H1 (cell line): ENCODE results near the gene MYH9. TPM values are rescaled to one million over a fixed set of nuclear protein-coding genes. Genes with fewer than 3 reads are reported as not detected.

Experiments
- CTCF ChIA-PET: fragments of 300-600 bp; sonication (Branson Sonifier 250); formaldehyde crosslinking; loops from one replicate; lab custom pipeline; 2021; ENCODE audit not compliant: partially characterized antibody; lab: Charles Lee
- POLR2A ChIA-PET: fragments of 300-600 bp; sonication (Branson Sonifier 250); formaldehyde crosslinking; loops from one replicate; lab custom pipeline; 2021; ENCODE audit warnings: inconsistent platforms; ENCODE audit not compliant: partially characterized antibody; lab: Charles Lee
- DNase-seq, 2 experiments: peaks; one replicate each; pipeline versions ENCODE4 v3.0.0 to v3.0.0-alpha.2; 2010 to 2022; ENCODE audit warnings: low spot score in 2 of 2, low read depth in 1 of 2, mixed read lengths in 1 of 2
- FAIRE-seq: peaks from 2 replicates; lab custom pipeline; 2011; peaks lifted over from hg19 to GRCh38; lab: Jason Lieb, UNC
- H2AFZ ChIP-seq: 2 replicates; pipeline ENCODE4 v1.8.1; 2012; ENCODE audit warnings: low read length, inconsistent platforms
- H2AK5ac ChIP-seq: 2 replicates; pipeline ENCODE4 v1.6.1; 2013; ENCODE audit warnings: low read depth, low read length
- H2BK120ac ChIP-seq: replicated peaks from 2 replicates; pipeline ENCODE3; 2013; ENCODE audit warnings: low read depth, low read length, inconsistent platforms
- H2BK12ac ChIP-seq: 2 replicates; pipeline ENCODE4 v1.6.1; 2013; ENCODE audit warnings: low read depth, low read length
- H2BK15ac ChIP-seq: 2 replicates; pipeline ENCODE4 v1.6.1; 2013; ENCODE audit warnings: low read length
- H2BK20ac ChIP-seq: 2 replicates; pipeline ENCODE4 v1.6.1; 2013; ENCODE audit warnings: low read length
- H2BK5ac ChIP-seq: 2 replicates; pipeline ENCODE4 v1.6.1; 2013; ENCODE audit warnings: low read depth, low read length
- H3K14ac ChIP-seq: 2 replicates; pipeline ENCODE4 v1.6.1; 2013; ENCODE audit warnings: inconsistent platforms; ENCODE audit not compliant: insufficient read length
- H3K18ac ChIP-seq: 2 replicates; pipeline ENCODE4 v1.6.1; 2013; ENCODE audit warnings: low read length; ENCODE audit errors: extremely low read depth
- H3K23ac ChIP-seq: 2 replicates; pipeline ENCODE4 v1.6.1; 2013; ENCODE audit warnings: inconsistent platforms; ENCODE audit not compliant: insufficient read length
- H3K23me2 ChIP-seq: 2 replicates; pipeline ENCODE4 v1.6.1; 2013; ENCODE audit warnings: low read depth, low read length
- H3K27ac ChIP-seq: 2 replicates; pipeline ENCODE4 v1.6.1; 2011; ENCODE audit warnings: low read depth, low read length, inconsistent platforms
- H3K27me3 ChIP-seq, 4 experiments: replicated peaks in 1 of 4; 1 replicate in 1 of 4; 2 replicates in 3 of 4; pipeline versions ENCODE4 v1.6.1 to v1.8.1; 2011 to 2013; ENCODE audit warnings: low read length in 3 of 4, mild to moderate bottlenecking in 3 of 4, inconsistent platforms in 2 of 4, mixed read lengths in 2 of 4, moderate library complexity in 1 of 4; ENCODE audit not compliant: control insufficient read depth in 3 of 4, insufficient read depth in 3 of 4; ENCODE audit errors: extremely low read depth in 1 of 4
- H3K36me3 ChIP-seq, 4 experiments: 2 replicates each; pipeline versions ENCODE4 v1.6.1 to v1.8.1; 2011 to 2013; ENCODE audit warnings: mild to moderate bottlenecking in 4 of 4, low read length in 3 of 4, moderate library complexity in 2 of 4, control low read depth in 1 of 4, inconsistent platforms in 1 of 4; ENCODE audit not compliant: insufficient read depth in 4 of 4, control insufficient read depth in 2 of 4
- H3K4ac ChIP-seq: replicated peaks from 2 replicates; pipeline ENCODE3; 2013; ENCODE audit warnings: low read length, low read depth, mixed read lengths, inconsistent platforms; ENCODE audit not compliant: insufficient read length
- H3K4me1 ChIP-seq, 4 experiments: replicated peaks in 1 of 4; 1 replicate in 1 of 4; 2 replicates in 3 of 4; pipeline versions ENCODE4 v1.6.1 to v1.8.1; 2011 to 2013; ENCODE audit warnings: low read length in 3 of 4, inconsistent platforms in 2 of 4, mixed read lengths in 1 of 4; ENCODE audit not compliant: insufficient read depth in 4 of 4, control insufficient read depth in 3 of 4
- H3K4me2 ChIP-seq, 2 experiments: 2 replicates each; pipeline versions ENCODE4 v1.6.1 to v1.8.1; 2011 to 2013; ENCODE audit warnings: low read depth in 2 of 2, low read length in 2 of 2, control low read depth in 1 of 2, inconsistent platforms in 1 of 2, mild to moderate bottlenecking in 1 of 2; ENCODE audit not compliant: insufficient read depth in 1 of 2
- H3K4me3 ChIP-seq, 4 experiments: fragments of 200-600, 300-600 bp in 1 of 4; sonication (generic), shearing (Covaris generic), sonication (Bioruptor Twin) in 1 of 4; 2 replicates each; pipeline versions ENCODE4 v1.5.1 to v1.8.1; 2011 to 2016; ENCODE audit warnings: low read length in 4 of 4, low read depth in 3 of 4, control low read depth in 2 of 4, inconsistent platforms in 2 of 4, mild to moderate bottlenecking in 2 of 4, mixed read lengths in 1 of 4, moderate library complexity in 1 of 4; ENCODE audit not compliant: insufficient read depth in 2 of 4; ENCODE audit errors: extremely low read depth in 1 of 4
- H3K56ac ChIP-seq: replicated peaks from 2 replicates; pipeline ENCODE3; 2013; ENCODE audit warnings: low read depth, mild to moderate bottlenecking, mixed read lengths, low read length, inconsistent platforms; ENCODE audit not compliant: insufficient read length
- H3K79me1 ChIP-seq: 2 replicates; pipeline ENCODE4 v1.6.1; 2013; ENCODE audit warnings: low read depth, low read length, control low read depth
- H3K79me2 ChIP-seq, 2 experiments: 2 replicates each; pipeline versions ENCODE4 v1.6.1 to v1.8.1; 2012 to 2013; ENCODE audit warnings: low read length in 2 of 2, mild to moderate bottlenecking in 2 of 2, inconsistent platforms in 1 of 2; ENCODE audit not compliant: insufficient read depth in 2 of 2, control insufficient read depth in 1 of 2
- H3K9ac ChIP-seq, 4 experiments: replicated peaks in 1 of 4; 1 replicate in 1 of 4; 2 replicates in 3 of 4; pipeline versions ENCODE4 v1.6.1 to v1.8.1; 2011 to 2013; ENCODE audit warnings: low read depth in 3 of 4, low read length in 3 of 4, control low read depth in 2 of 4, mild to moderate bottlenecking in 2 of 4, moderate library complexity in 2 of 4, inconsistent platforms in 1 of 4; ENCODE audit errors: extremely low read depth in 1 of 4
- H3K9me3 ChIP-seq, 2 experiments: 2 replicates each; pipeline versions ENCODE4 v1.6.1 to v1.8.1; 2012 to 2013; ENCODE audit warnings: mild to moderate bottlenecking in 2 of 2, moderate library complexity in 2 of 2, control low read depth in 1 of 2, inconsistent platforms in 1 of 2, low read depth in 1 of 2, low read length in 1 of 2, mixed read lengths in 1 of 2; ENCODE audit not compliant: insufficient read depth in 2 of 2
- H4K20me1 ChIP-seq, 2 experiments: replicated peaks in 1 of 2; 2 replicates each; pipeline versions ENCODE3 to v1.8.1; 2011 to 2013; ENCODE audit warnings: inconsistent platforms in 2 of 2, low read length in 2 of 2, mild to moderate bottlenecking in 1 of 2; ENCODE audit not compliant: insufficient read depth in 2 of 2, control insufficient read depth in 1 of 2
- H4K5ac ChIP-seq: 2 replicates; pipeline ENCODE4 v1.6.1; 2013; ENCODE audit warnings: low read length, low read depth, mixed read lengths, inconsistent platforms; ENCODE audit not compliant: insufficient read length
- H4K8ac ChIP-seq: 2 replicates; pipeline ENCODE4 v1.8.0; 2013; ENCODE audit warnings: mild to moderate bottlenecking, moderate library complexity, low read length, inconsistent platforms; ENCODE audit not compliant: insufficient read depth; ENCODE audit errors: extremely low read depth
- H4K91ac ChIP-seq: replicated peaks from 2 replicates; pipeline ENCODE3; 2013; ENCODE audit warnings: low read length, mixed read lengths, inconsistent platforms; ENCODE audit not compliant: insufficient read length
- CHD1 ChIP-seq: IDR thresholded peaks from 2 replicates; pipeline ENCODE4 v1.6.1; 2012; ENCODE audit warnings: low read depth, low read length, improper control_type of control experiment
- CTCF ChIP-seq, 3 experiments: IDR thresholded peaks; 1 replicate in 2 of 3; 2 replicates in 1 of 3; pipeline versions ENCODE4 v1.5.1 to v1.6.1; 2011; ENCODE audit warnings: low read length in 3 of 3, mild to moderate bottlenecking in 3 of 3, inconsistent platforms in 2 of 3, low read depth in 1 of 3, moderate library complexity in 1 of 3; ENCODE audit not compliant: insufficient read depth in 1 of 3; ENCODE audit errors: control extremely low read depth in 1 of 3
- WGBS, 2 experiments: shearing (Covaris generic) in 1 of 2; methylation state at CpG; one replicate each; pipeline versions ENCODE4 v1.1.6 to v1.1.7; 2013 to 2015; ENCODE audit warnings: low lambda C conversion rate in 2 of 2, mixed read lengths in 2 of 2, inconsistent platforms in 1 of 2, low coverage in 1 of 2, missing lambda C conversion rate in 1 of 2; ENCODE audit not compliant: insufficient replicate concordance in 2 of 2, insufficient coverage in 1 of 2, insufficient read length in 1 of 2; ENCODE audit errors: extremely low coverage in 1 of 2, missing lambda C conversion rate in 1 of 2; 5-methylcytosine and 5-hydroxymethylcytosine counted together
- polyA plus RNA-seq, 7 experiments: library from polyadenylated mRNA; depleted of rRNA in 3 of 7; stranded (reverse) in 5 of 7; unstranded in 2 of 7; fragments of >200 nt in 5 of 7; fragments of 200-250 nt in 2 of 7; gene quantifications; 1 replicate in 5 of 7; 2 replicates in 1 of 7; 4 replicates in 1 of 7; pipeline versions ENCODE4 v1.2.1 to v1.2.3, GENCODE V29; 2011 to 2013; ENCODE audit warnings: missing spikeins in 2 of 7, mixed read lengths in 2 of 7
- total RNA-seq: library from RNA; stranded (reverse); fragmentation: NEBNext Ultra II Directional; extraction: Animal tissue kit (Norgen Biotek cat#: 25700); gene quantifications from 2 replicates; pipeline ENCODE4 v1.2.1, GENCODE V29; 2021
- TF ChIP-seq, protein P1 (sequence below): IDR thresholded peaks from 2 replicates; pipeline ENCODE4 v1.6.1; 2011; ENCODE audit warnings: low read depth, mild to moderate bottlenecking, low read length; ENCODE audit not compliant: insufficient read depth

MYH9 gene
- total and polyA plus RNA-seq, 2 of the 8 experiments (the other 6 are each of a cell fraction or from before 2014, with no cell fraction given): 24.9 to 322 TPM

- Histone ChIP-seq H2BK20ac (no peak overlapping the region), H3K56ac (no peak overlapping the region), H3K4me2 (no peak overlapping the region), H3K27me3 (no peaks in the 10 kb centered on the region), H2BK5ac (no peak overlapping the region), H3K23me2 (peaks cover 3% of the 10 kb centered on the region; the same call in 1 of the 2 replicates), H3K18ac (no peak overlapping the region), H2BK12ac (no peak overlapping the region), H4K20me1 (peaks cover 0 to 2% of the 10 kb centered on the region in 2 experiments), H3K4me3 (no peak overlapping the region), H2AFZ (no peak overlapping the region), H4K5ac (no peak overlapping the region), H3K4ac (no peak overlapping the region), H2BK15ac (no peak overlapping the region), H3K14ac (no peak overlapping the region), H3K23ac (no peak overlapping the region), H3K36me3 (no peaks in the 10 kb centered on the region), H2AK5ac (no peak overlapping the region), H3K4me1 (peaks cover 0 to 5% (median 2%) of the 10 kb centered on the region in 4 experiments; a peak in 3 of 7 replicates), H4K91ac (no peak overlapping the region), H3K9ac (no peak overlapping the region), H4K8ac (no peak overlapping the region), H3K79me2 (peaks cover 0 to 8% of the 10 kb centered on the region in 2 experiments; a peak in 2 of 4 replicates), H2BK120ac (no peak overlapping the region), H3K79me1 (no peaks in the 10 kb centered on the region), H3K9me3 (no peaks in the 10 kb centered on the region), H3K27ac (no peak overlapping the region)
- CTCF ChIA-PET: interaction anchor here (2.4 kb wide), 1 partner anchor 79 kb away, joined by 7 read pairs; no protein-coding TSS in a partner anchor
- no peak for DNase-seq
- WGBS, 2 experiments: 89% methylated on average over 3 of the region's 3 CpGs; no CpG with 5 or more reads in 1 of the 2 experiments
- POLR2A ChIA-PET: interaction anchor here (0.9 kb wide), 1 partner anchor 22 kb away, joined by 4 read pairs; no protein-coding TSS in a partner anchor
- no peak for TF ChIP-seq CTCF (IDR thresholded peaks at IDR 0.05; ENCODE audit: control extremely low read depth in 1 of 3, insufficient read depth in 1 of 3, low read depth in 1 of 3, low read length in 3 of 3)
- TF ChIP-seq, protein P1, sequence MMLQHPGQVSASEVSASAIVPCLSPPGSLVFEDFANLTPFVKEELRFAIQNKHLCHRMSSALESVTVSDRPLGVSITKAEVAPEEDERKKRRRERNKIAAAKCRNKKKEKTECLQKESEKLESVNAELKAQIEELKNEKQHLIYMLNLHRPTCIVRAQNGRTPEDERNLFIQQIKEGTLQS: no peak
- TF ChIP-seq CHD1: no peak
- no peak for FAIRE-seq
These were observed 3.9 kb upstream of the MYH9 start for GRCh38 chr22:36391638-36392037.
